BLaER1 treated with 17β-estradiol and CSF1 and Interleukin-3, amounts not matched to agents 10 nM and 100 nM (cell line): ENCODE data around the gene MCTS1.
A peak's percentile ranks its signal among the peaks of the same experiment; 100 is the strongest.

Source experiments
- H3K27ac ChIP-seq, 11 experiments: shearing (Covaris generic); formaldehyde crosslinking; 2 replicates each; pipeline ENCODE4 v1.8.1; 2022
- H3K27me3 ChIP-seq, 11 experiments: shearing (Covaris generic); formaldehyde crosslinking; 2 replicates each; pipeline ENCODE4 v1.8.1; 2022
- H3K36me3 ChIP-seq, 11 experiments: shearing (Covaris generic); formaldehyde crosslinking; 2 replicates each; pipeline ENCODE4 v1.8.1; 2022
- H3K4me1 ChIP-seq, 10 experiments: shearing (Covaris generic); formaldehyde crosslinking; 2 replicates each; pipeline ENCODE4 v1.8.1; 2022
- H3K4me2 ChIP-seq, 11 experiments: shearing (Covaris generic); formaldehyde crosslinking; 2 replicates each; pipeline ENCODE4 v1.8.1; 2022
- H3K4me3 ChIP-seq, 10 experiments: shearing (Covaris generic); formaldehyde crosslinking; 2 replicates each; pipeline ENCODE4 v1.8.1; 2022
- H3K9ac ChIP-seq, 11 experiments: shearing (Covaris generic); formaldehyde crosslinking; 2 replicates each; pipeline ENCODE4 v1.8.1; 2022
- H3K9me3 ChIP-seq, 11 experiments: shearing (Covaris generic); formaldehyde crosslinking; replicated peaks in 1 of 11; 2 replicates each; pipeline ENCODE4 v1.8.1; 2022
- H4K20me1 ChIP-seq, 11 experiments: shearing (Covaris generic); formaldehyde crosslinking; 2 replicates each; pipeline ENCODE4 v1.8.1; 2022
- Cebpa-rat ChIP-seq, 11 experiments: shearing (Covaris generic); IDR thresholded peaks; 2 replicates each; pipeline ENCODE4 v1.8.1; 2022

Gene MCTS1, protein sequence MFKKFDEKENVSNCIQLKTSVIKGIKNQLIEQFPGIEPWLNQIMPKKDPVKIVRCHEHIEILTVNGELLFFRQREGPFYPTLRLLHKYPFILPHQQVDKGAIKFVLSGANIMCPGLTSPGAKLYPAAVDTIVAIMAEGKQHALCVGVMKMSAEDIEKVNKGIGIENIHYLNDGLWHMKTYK

GRCh38 chrX:120603707-120604360 lies at the start of gene MCTS1:
TSS of gene MCTS1 (plus strand) at chrX:120604101. CDS start at chrX:120604237, 136 bp downstream.
- Histone ChIP-seq H3K9me3 (no peaks in the 10 kb centered on the region), H4K20me1 (no peaks in the 10 kb centered on the region), H3K27me3 (no peaks in the 10 kb centered on the region), H3K4me2 (peak within 1 kb of the TSS; percentile 59 to 83 (median 71)), H3K4me1 (peaks cover 0 to 11% (median 2%) of the 10 kb centered on the region in 10 experiments; a peak in 4 of 20 replicates), H3K4me3 (peak within 1 kb of the TSS; percentile 57 to 77 (median 68)), H3K27ac (peak within 1 kb of the TSS; percentile 86 to 97 (median 93)), H3K36me3 (peaks cover 6 to 26% (median 13%) of the 10 kb centered on the region in 11 experiments; a peak in 17 of 22 replicates), H3K9ac (peak within 1 kb of the TSS; percentile 82 to 95 (median 89))
- TF ChIP-seq Cebpa-rat (IDR thresholded peaks at IDR 0.05): no peak

GRCh38 chrX:120556251-120556650 lies 47.6 kb upstream of the MCTS1 start:
- Histone ChIP-seq H3K4me1 (peaks cover 0 to 11% (median 2%) of the 10 kb centered on the region in 10 experiments; a peak in 5 of 20 replicates), H4K20me1 (peaks cover 0 to under 1% (median 0%) of the 10 kb centered on the region in 11 experiments; a peak in 1 of 22 replicates), H3K9ac (no peak overlapping the region), H3K36me3 (peaks cover 0 to 24% (median 9%) of the 10 kb centered on the region in 11 experiments; a peak in 12 of 22 replicates), H3K27ac (no peak overlapping the region), H3K4me3 (no peak overlapping the region), H3K9me3 (no peaks in the 10 kb centered on the region), H3K4me2 (no peak overlapping the region), H3K27me3 (no peaks in the 10 kb centered on the region)
- no peak for TF ChIP-seq Cebpa-rat (IDR thresholded peaks at IDR 0.05)

- Histone ChIP-seq H3K27me3 (no peaks in the 10 kb centered on the region), H4K20me1 (no peaks in the 10 kb centered on the region; a peak in 1 of 22 replicates), H3K4me3 (peak overlapping the region; percentile 57 to 76 (median 66)), H3K4me2 (peak overlapping the region; percentile 61 to 82 (median 76)), H3K9ac (peak overlapping the region; percentile 82 to 94 (median 86)), H3K27ac (peak overlapping the region; percentile 85 to 95 (median 90); a peak in 21 of 22 replicates), H3K36me3 (peaks cover 0 to 23% (median 9%) of the 10 kb centered on the region in 11 experiments; a peak in 11 of 22 replicates), H3K4me1 (peaks cover 2 to 20% (median 12%) of the 10 kb centered on the region in 10 experiments; a peak in 14 of 20 replicates), H3K9me3 (no peaks in the 10 kb centered on the region)
- no peak for TF ChIP-seq Cebpa-rat (IDR thresholded peaks at IDR 0.05)
These were observed 44.1 kb upstream of the MCTS1 start for GRCh38 chrX:120559804-120560203.

GRCh38 chrX:120560405-120560841 lies 43.5 kb upstream of the MCTS1 start:
- Histone ChIP-seq H3K27me3 (no peaks in the 10 kb centered on the region), H3K36me3 (peaks cover 0 to 18% (median 9%) of the 10 kb centered on the region in 11 experiments; a peak in 11 of 22 replicates), H3K4me2 (peak overlapping the region; percentile 61 to 82 (median 76)), H3K4me3 (peak overlapping the region; percentile 57 to 76 (median 66)), H3K9ac (peak overlapping the region; percentile 82 to 94 (median 86)), H3K4me1 (peaks cover 9 to 25% (median 18%) of the 10 kb centered on the region in 10 experiments; a peak in 16 of 20 replicates), H3K27ac (peak overlapping the region; percentile 85 to 95 (median 90); a peak in 21 of 22 replicates), H4K20me1 (no peaks in the 10 kb centered on the region; a peak in 1 of 22 replicates), H3K9me3 (no peaks in the 10 kb centered on the region)
- TF ChIP-seq Cebpa-rat (IDR thresholded peaks at IDR 0.05): no peak

DNA sequence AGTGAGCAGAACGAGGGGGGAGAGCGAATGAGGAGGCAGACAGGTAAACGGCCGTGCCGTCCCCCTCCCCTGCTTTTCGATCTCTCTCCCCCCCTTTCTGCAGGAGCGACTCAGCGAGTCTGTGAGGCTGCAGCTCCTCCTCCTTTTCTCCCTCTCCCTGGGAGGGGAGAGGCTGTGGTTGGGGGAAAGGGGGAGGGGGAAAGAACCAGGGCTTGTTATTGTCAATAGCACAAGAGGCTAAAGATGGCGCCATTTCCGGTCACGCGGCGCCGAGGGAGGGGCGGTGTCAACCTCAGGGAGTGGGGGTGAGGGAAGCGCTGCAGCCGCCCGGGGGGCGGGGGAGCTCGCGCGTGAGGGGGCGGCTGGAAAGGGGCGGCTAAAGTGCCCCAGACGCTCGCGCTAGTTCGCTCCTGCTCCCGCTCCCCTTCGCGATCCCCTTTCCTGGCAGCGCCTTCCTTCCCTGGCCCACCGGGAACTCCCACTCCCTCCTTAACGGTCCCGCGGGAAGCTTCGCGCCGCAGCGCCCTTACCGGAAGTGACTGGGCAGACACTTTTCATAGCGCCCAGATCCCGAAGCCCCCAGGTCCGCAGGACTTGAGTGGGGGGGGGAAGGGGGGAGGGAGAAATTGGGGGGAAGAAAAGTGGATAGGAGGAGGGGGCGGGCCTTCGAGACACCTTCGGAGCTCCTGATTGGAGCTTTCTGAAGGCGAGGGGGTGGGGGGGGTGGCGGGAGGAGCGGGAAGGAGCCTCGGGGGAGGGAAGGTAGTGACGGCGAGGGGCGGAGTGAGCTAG lies 42.9 kb upstream of the MCTS1 start, which contains the start of gene CUL4B:
Gene CUL4B, minus strand, starts transcription at position 121 of the 792 bp plus-strand sequence. CDS start 324 bp downstream, outside the sequence.
- Histone ChIP-seq H3K27me3 (no peaks in the 10 kb centered on the region), H3K4me2 (peak within 1 kb of the TSS; percentile 65 to 82 (median 76)), H3K36me3 (peaks cover 0 to 13% (median 6%) of the 10 kb centered on the region in 11 experiments; a peak in 10 of 22 replicates), H3K27ac (peak within 1 kb of the TSS; percentile 85 to 95 (median 90)), H3K4me3 (peak within 1 kb of the TSS; percentile 57 to 76 (median 66)), H4K20me1 (no peaks in the 10 kb centered on the region; a peak in 1 of 22 replicates), H3K9me3 (no peaks in the 10 kb centered on the region), H3K4me1 (peaks cover 9 to 25% (median 18%) of the 10 kb centered on the region in 10 experiments; a peak in 16 of 20 replicates), H3K9ac (peak within 1 kb of the TSS; percentile 82 to 94 (median 86))
- no peak for TF ChIP-seq Cebpa-rat (IDR thresholded peaks at IDR 0.05)

DNA sequence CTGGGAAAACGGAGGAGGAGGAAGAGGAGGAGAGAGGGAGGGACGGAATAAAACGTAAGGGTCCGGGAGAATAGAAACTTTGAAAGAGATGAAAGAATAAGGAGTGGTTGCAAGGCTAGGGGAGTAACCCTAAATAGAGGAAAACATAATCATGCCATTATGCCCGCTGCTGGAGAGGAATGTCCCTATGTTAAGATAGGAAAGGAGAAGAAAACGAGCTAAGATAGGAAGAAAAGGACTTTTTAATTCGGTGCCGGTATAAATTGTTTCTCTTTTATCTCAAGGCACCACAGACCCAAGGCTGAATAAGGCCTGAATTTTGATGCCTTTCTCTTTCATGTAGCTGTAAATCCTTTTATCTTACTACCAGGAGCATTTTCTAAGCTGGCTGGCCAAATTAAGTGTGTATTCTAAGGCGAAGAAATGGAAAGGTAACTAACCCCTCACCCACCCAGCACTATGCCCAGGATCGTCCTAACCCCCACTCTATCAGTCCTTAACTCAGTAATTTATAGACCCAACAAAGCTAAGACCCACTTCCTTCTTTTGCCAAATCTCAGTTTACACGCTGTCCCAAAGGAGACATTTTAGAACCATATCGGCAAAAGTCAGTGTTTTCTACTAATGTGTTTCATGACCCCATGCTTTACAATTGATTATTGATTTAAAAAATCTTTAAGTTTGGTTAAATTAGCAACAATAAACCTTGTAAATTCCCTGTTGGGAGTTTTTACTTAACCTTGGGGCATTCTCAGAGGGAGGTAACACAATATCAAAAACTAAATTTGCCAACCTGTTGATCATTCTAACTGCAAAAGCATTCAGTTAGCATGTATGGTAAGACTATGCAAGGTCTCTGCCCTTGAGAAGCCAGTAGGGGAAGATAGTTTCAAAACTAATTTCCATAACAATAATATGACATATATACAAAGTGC lies 42.0 kb upstream of the MCTS1 start:
- Histone ChIP-seq H3K9ac (peak overlapping the region; percentile 63 to 93 (median 76)), H3K36me3 (peaks cover 0 to 7% (median 0%) of the 10 kb centered on the region in 11 experiments; a peak in 6 of 22 replicates), H3K27ac (peak overlapping the region; percentile 49 to 94 (median 79); a peak in 21 of 22 replicates), H3K27me3 (no peaks in the 10 kb centered on the region), H4K20me1 (no peaks in the 10 kb centered on the region; a peak in 1 of 22 replicates), H3K4me1 (peaks cover 9 to 25% (median 18%) of the 10 kb centered on the region in 10 experiments; a peak in 16 of 20 replicates), H3K4me2 (peak overlapping the region; percentile 58 to 81 (median 66)), H3K9me3 (no peaks in the 10 kb centered on the region), H3K4me3 (peak overlapping the region; percentile 53 to 71 (median 62))
- no peak for TF ChIP-seq Cebpa-rat (IDR thresholded peaks at IDR 0.05)

DNA sequence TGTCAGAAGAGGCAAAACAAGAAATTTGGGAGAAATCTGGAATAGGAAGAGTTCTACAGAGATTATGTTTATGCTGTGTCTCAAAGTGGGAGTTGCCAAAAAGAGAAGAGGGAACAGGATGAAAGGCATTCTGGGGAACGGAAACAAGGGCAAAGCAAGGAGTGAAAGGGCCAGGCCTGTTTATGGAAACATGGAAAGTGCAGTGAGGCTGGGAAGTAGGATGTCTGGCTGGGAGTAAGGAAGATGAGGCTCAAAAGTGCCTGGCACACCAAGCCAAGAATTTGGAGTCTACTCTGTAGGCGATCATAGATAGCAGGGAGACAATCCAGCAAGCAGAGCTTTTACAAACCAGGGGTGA lies 41.4 kb upstream of the MCTS1 start:
- Histone ChIP-seq H3K4me3 (no peak overlapping the region), H4K20me1 (no peaks in the 10 kb centered on the region; a peak in 1 of 22 replicates), H3K27ac (peak overlapping the region in 4 of 11 experiments; percentile 3 to 94 (median 84); a peak in 6 of 22 replicates), H3K9me3 (no peaks in the 10 kb centered on the region), H3K36me3 (peaks cover 0 to 2% (median 0%) of the 10 kb centered on the region in 11 experiments; a peak in 1 of 22 replicates), H3K4me1 (peaks cover 9 to 25% (median 18%) of the 10 kb centered on the region in 10 experiments; a peak in 16 of 20 replicates), H3K27me3 (no peaks in the 10 kb centered on the region), H3K4me2 (peak overlapping the region in 8 of 11 experiments; percentile 58 to 81 (median 67); a peak in 11 of 22 replicates), H3K9ac (peak overlapping the region in 1 of 11 experiments; percentile 26; a peak in 1 of 22 replicates)
- TF ChIP-seq Cebpa-rat (IDR thresholded peaks at IDR 0.05): no peak
